Right hindlimb (tissue), 1 donor: ENCODE measurements around the gene SKI.

Experiments used
- DNase-seq: peaks from one replicate; pipeline ENCODE4 v3.0.0-alpha.2; 2018

The SKI gene

DNA sequence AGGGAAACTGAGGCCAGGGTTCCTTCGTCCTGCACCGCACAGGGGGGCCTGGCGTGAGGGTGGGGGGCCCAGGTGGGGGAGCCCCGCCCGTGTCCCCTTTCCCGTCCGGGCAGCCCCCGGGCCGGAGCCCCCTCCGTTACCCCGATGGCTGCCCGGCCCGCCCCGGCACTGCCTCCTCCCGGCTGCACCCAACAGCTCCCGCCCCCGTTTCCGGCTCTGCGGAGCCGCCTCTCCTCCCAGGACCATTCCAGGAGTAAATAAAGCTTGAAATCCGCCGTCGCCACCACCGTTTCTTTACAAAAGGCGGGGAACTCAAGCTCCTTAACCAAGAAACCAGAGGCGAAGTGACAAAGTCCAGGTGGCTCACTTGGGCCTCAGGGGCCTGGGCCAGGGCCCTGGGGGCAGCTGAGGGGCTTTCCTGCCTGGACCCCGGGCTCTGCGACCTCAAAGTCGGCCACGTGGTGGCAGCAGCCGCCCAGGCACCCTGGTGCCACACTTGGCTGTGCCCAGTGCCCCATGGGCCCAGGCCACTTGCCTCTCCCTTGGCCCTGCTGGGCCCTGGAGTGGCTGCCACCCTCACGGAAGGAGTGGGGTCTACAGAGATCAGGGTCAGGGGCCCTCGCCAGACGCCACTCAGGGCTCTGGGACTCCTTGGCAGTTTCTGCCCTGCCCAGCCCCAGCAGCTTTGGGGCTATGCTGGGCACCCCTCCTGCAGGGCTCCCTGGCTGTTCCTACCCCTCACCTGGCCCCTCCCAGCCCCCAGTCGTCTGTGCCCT lies 33.0 kb upstream of the SKI start:
- DNase-seq: peak; percentile 94

DNA sequence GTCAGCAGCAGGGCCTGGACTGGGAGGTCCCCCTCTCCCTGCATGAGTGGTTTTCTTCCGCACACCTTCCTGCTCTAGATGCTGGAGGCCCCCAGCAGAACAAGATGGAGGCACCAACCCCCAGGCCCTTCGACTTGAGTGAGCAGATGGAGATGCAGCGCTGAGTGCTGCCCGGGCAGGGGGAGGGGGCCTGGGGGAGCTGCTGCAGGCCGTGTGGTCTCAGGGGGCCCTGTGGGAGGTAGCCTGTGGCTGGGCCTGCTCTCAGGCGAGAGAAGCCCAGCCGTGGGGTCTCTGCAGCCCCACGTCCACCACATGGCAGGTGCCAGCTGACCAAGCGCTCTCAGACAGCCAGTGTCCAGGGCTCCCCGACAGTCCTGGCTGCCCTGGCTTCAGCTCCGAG lies 32.3 kb upstream of the SKI start:
- no peak for DNase-seq

DNA sequence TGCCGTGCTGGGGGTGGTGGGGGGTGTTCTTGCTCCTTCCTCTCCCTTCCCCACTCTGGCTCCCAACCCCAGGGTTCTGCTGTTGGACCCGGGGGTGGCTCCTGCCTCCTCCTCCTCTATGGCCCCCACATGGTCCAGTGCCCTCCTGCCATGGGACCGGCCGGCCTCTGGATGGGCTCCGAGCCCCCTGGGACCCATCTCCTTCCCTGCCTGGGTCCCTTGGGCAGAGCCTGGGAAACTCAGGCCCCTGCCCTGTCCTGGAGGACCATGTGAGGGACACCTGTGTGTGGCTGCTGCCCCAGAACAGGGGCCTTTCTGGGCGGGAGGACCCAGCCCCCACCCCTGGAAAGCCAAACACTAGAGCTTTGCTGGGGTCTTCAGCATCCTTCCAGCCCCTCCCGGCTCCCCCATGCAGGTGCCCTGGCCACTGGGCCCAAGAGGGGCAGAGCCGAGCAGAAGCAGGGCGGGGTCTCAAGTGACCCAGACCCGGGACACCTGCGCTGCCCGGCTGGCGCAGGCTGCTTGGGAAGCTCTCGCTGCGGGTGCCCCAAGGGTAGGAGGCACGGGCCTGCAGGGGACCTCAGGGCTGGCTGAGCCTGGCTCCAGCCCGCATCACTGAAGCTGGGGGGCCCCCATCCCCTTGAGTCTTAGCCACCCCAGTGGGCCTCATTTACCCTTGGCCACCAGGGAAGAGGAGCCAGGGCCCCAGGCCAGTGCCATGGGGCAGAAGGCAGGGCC lies 31.0 kb upstream of the SKI start:
- DNase-seq: no peak

DNA sequence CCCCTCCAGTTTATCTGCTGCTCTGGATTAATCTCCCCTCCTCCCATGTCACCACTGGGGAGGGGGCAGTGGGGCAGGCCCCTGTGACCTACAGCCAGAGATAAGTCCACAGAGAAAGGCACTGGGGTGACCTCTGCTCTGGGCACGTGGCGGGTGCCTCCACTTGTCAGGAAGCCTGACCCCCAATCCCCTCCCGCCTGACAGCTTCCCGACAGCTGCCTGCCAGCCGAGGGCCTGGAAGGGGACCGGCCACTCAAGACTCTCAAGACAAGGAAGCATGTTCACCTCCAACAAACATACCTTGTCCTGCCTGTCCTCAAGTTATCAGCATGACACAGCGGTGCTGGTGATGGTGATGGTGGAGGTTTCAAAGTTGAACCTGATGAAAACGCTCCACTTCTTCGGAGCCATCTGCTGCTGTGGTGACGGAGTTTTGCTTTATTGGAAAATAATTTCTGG lies 30.4 kb upstream of the SKI start:
- no peak for DNase-seq

DNA sequence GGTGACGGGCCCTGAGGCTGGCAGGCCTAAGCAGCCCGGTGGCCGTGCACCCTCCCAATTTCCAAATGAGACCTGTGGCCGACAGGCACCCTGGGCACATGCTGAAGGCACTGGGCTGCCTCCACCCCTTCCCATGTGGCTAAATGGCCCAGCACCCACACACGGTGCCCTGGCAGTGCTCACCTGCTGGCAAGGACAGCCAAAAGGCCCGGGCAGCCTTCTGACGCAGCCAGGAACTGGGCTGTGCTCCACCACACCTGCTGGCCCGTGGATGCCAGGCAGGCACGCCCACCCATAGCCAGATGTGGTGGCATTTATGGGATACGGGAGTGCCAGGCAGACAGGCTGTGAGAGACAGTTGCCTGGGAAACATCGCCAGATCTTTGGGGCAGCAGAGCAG lies 29.5 kb upstream of the SKI start:
- no peak for DNase-seq

DNA sequence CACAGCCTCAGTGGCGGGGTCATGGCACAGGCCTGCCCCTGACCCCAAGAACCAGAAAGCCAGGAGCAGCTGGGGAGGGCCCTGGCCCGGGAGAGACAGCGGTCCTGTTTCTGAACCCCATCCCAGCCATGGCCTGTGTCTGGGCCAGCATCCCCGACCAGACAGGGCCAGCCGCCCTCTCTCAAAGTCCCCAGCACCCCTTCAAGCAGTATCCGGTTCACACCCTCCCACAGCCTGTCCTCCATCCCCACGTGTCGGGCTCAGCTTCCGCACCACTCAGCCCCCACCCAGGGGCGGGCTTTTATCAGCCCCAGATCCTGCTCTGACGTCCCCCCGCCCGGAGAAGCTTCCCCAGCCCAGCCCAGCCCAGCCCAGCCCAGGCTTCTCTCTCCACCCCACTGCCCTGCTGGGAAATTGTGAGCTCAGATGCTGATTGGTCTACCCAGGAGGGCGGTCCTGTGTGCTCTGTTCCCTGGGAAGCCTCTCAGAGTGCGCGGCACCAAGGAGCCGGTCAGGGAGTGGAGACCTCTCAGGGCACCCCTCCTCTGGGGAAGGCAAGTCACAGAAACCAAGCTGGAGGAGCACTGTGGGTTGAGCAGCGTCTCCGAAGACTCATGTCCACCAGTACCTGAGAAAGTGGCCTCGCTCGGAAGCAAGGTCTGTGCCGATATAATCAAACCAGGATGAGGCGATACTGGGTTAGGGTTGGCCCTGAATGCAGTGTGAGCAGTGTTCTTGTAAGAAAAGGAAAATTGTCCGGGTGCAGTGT lies 28.9 kb upstream of the SKI start:
- DNase-seq: peak; percentile 93

DNA sequence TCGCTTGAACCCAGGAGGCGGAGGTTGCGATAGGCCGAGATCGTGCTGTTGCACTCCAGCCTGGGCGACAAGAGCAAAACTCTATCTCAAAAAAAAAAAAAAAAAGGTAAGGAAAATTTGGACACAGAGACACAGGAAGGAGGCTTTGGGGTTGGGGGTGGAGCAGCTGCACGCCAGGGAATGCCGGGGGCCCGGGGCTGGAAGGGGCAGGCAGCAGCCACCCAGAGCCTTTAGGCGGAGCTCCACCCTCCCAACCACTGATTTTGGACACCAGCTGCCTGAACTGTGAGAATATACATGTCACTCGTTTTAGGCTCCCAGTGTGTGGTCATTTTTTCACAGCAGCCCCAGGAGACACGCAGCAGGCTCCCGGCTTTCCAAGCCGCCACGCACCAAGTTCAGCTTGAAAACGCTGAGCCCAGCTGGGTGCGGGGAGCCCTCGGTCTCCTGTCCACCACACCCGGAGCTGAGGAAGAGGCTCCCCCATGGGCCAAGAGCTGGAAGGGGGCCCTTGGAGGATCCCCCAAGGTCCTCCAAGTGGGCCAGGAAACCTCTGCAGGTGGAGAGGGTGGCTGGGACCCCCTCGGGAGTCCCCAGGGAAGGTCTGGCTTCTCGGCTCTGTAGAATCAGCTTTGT lies 27.7 kb upstream of the SKI start:
- DNase-seq: no peak

DNA sequence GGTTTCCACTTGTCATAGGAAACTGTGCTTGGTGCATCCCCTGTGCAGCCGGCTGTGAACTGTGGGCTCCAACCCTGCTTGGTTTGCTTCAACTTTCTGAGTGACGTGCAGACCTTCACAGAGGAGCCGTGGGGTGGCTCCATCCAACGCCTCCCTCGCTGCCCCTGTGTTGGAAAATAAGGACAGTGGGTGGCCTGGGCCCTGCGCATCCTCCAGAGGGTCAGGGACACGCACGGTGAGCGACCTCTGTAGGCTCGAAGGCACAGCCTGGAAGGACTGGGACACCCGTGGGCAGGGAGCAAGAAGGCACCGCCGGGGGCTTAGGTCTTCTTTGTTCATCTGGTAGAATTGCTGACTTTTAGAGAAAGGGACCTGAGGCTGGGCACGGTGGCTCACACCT lies 27.1 kb upstream of the SKI start:
- no peak for DNase-seq

DNA sequence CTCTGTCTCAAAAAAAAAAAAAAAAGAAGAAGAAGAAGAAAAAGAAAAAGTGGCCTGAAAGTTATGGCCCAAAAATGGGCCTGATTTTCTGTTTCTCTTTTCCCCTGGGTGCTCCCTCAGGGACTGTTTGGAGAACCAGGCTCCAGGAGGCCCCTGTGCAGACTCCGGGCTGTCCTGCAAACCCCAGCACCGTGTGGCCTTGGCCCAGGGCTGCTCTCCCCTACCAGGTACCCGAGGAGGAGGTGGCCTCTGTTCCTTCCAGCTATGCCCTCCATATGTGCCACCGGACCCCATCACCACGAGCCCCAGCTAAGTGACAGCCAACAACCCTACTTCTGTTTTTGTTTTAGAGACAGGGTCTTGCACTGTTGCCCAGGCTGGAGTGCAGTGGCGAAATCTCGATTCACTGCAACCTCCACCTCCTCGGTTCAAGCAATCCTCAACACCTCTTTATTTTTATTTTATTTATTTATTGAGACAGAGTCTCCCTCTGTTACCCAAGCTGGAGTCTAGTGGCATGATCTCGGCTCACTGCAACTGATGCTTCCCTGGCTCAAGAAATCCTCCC lies 26.0 kb upstream of the SKI start:
- DNase-seq: no peak

DNA sequence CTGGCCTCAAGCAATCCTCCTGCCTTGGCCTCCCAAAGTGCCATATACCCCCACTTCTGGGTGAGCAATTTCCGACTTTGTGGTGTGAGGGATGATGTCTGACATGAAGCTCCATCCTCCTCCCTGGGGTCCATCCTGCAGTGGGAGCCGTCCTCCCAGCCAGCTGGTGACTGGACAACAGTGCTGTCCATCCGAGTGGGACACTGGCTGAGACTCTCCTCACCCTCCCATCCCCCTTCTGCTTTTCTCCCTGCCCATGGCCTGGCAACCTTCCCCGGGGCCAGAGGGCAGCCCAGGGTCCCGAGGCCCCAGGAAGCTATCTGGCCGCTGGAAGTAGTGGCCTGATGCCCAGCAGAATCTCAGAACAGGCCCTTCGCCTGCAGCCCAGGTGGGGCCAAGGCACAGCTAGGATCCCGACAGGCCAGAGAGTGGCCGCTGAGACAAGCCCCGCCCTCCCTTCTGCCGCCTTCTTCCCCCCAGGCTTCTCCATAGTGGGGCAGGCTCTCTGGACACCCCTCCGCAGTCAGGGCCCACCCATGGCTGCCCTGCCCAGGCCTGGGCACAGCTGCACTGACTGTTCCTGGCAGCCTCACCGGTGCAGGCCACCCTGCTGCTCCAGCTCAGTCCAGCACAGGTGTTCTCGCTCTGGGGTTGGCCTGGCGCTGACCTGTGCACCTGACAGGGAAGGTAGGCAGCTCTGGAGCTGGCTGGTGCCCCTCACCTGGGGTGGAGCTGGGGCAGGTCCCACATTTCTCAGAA lies 25.1 kb upstream of the SKI start:
- DNase-seq: no peak

DNA sequence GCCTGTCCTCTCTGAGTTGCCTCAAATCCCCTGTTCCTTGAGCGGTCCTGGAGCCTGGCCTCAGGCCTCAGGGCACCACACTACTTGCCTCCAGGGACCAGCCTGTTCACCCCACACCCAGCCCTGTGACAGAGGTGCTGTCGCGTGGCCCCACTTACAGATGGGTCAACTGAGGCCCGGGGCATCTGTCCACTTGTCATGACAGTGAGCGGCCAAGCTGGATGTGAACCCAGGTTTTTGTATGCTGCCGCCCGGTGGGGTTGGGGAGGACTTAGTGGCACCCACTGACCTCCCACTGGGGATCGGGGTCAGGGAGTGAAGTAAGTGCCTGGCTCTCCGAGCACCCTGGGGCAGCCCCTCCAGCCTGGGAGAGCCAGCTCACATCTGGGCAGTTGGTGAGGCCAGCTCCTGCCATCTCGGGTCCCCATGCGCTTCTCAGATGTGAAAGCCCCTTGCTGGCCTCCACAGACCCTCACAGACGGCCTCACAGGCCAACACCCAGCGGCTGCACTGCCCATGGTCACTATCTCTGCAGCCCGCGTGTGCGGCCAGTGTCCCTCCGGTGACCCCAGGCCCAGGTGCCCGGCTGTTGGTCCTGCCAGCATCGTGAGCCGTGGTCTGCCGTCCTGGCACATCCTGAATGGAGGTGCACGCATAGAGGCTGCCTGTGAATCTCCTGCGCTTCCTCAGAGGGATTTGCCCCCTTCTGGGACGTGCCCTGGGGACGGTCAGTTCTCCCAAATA lies 24.3 kb upstream of the SKI start:
- DNase-seq: no peak

DNA sequence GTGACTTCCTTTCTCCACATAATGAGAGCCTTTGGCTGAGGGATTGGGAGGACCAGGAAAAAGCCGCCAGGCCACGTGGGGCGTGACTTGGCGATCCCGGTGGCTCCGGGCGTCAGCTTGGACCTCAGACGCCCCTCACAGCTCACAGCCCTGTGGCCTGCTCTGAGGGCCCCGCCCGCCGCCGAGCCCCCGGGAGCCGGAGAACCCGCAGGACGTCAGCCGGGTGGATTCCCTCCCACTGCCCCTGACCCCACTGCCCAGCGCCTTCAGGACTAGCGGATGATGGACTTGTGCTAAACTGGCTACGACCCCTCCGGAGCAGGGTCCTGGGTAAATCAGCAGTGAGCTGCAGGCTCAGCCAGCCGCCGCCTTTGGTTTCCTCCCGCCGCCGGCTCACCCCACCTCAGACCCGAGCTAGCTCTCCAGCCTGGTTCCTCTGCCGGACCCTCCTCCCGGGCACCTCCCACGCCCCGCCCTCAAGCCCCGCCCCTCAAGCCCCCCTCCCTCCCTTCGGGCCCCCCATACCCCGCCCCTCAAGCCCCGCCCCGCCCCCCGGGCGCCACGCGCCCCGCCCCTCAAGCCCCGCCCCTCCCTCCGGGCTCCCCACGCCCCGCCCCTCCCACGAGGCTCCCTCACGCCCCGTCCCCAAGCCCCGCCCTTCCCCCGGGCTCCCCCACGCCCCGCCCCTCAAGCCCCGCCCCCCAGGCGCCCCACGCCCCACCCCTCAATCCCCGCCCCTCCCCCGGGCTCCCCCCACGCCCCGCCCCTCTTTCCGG lies 23.5 kb upstream of the SKI start:
- DNase-seq: peak; percentile 94

DNA sequence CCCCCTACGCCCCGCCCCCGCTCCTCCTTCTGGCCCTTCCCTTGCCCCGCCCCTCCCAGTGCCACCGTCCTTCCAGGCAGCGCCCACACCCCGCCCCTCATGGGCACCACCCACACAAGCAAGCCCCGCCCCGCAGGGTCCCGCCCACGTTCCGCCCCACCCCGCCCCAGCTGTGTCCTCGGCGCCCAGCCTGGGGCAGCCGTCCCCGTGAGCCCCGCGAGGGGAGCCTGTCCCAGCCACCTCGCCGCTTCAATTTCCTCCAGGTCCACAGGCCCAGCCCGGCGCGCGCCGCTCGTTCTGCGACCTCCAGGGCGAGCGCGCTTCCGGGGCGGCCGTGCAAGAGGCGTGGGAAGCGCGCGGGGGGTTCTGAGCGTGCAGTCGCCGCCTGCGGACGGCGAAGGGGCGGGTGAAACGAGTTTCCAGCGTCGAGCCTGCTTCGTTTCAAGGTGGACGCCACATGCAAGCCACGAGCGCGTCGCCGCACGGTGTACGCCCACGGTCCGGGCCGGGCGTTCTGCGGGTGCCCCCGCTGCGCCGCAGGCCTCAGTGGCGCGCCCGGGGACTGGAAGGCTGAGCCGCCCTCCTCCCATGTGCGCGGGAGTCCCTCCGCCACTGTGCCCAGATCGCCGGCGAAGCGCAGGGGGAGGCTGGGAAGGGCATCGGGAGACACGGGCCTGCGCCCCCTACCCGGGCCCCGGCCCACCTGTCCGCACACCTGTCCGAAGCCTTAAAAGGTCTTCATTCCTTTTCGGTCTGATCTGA lies 22.7 kb upstream of the SKI start:
- peak; percentile 96 for DNase-seq

DNA sequence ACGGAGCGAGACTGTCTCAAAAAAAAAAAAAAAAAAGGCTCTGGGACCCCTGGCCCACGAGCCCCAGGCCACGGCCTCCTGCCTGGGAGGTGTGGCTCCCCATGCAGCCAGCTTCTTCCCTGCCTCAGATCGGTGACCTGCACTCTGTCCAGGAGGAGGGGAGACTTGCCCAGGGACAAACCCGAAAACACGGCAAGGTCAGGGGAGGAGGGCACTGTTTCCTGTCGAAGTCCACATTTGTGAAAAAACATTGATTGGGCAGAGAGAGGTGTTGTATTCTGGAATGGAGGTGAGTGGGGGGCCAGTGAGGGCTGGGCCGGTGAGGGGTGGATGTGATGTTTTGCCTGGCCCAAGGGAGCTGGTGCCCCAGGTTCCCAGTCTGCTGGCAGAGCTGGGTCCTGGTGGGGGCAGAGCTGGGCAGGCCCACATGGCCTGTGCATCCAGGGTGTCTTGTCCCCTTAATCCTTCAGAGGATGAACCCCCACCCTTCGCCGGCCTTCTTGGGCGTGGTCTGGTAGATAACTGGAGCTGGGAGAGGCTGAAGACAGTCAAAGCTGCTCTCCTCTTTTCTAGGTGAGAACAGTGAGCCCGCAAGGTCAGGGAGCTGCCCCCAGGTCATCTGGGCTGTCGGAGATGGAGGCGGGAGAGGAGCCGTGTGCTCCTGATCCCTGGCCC lies 21.2 kb upstream of the SKI start:
- peak; percentile 30 for DNase-seq

DNA sequence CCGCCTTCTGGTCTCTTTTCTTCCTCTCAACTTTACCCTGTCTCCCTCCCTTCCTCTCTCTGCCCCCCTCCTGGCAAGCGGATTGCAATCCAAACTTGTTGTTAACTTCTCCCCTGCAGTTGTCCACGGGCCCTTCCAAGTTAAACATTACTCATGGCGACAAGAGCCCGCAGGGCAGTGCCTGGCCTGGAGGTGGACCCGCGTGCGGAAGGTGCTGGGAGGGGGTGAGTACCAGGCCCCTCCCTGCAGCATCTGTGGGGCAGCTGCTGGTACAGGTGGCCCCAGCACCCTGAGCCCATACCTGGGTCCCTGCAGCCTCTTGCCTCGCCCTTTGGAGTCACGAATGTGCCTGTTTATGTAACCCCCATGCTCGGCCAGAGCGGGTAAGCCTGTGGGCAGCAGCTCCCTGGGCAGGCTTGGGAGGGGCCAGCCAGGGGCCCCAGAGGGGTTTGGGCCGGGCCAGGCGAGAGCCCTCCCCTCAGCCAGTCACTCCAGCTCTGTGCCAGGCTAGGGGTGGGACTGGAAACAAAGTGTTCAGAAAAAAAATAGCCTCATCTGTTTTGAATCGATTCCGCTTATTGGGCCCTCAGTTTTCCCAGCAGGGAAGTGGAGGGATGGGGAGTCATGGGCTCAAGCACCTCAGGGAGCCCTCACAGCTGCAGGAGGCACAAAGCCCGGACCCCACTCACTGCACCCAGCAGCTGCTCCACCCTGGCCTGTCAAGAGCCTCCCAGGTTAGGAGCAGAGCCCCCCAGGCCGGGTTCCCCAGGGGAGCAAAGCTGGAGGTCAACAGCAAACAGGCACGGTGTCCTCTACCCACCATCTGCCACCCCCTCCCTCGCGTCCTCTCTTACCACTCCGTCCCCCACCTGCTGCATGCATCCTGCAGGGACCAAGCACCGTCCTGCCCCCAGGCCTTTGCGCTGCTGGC lies 19.5 kb upstream of the SKI start:
- peak; percentile 82 for DNase-seq

DNA sequence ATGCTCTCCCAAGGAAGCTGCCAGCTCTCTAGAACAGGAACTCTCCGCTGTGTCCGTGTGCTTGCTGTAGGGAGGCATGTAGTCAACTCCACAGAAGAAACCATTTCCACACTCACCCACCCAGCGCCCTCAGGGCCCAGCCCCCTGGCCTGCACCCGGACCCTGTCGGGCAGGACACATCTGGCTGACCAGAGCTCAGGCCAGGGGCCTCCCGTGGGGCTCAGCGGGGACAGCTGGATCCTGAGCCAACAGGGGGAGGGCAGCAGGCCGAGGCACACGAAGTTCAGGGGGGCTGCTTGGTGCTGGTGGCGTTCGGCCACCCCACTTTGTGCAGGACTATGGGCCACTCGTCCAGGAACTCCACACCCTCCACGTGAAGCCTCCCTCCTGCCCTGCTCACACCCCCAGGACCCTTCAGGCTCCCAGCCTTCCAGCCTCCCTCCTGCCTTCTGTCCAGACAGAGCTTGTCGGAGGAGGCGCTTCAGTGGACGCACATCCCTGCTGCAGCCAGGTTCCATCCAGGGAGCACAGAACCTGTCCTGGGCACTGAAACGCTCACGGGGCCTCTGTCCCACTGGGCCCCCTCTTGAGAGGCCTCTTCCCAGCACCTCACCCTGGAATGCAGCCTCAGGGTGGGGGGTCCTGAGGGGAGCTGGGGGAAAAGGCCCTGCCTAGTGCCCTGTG lies 18.6 kb upstream of the SKI start:
- DNase-seq: peak; percentile 36

DNA sequence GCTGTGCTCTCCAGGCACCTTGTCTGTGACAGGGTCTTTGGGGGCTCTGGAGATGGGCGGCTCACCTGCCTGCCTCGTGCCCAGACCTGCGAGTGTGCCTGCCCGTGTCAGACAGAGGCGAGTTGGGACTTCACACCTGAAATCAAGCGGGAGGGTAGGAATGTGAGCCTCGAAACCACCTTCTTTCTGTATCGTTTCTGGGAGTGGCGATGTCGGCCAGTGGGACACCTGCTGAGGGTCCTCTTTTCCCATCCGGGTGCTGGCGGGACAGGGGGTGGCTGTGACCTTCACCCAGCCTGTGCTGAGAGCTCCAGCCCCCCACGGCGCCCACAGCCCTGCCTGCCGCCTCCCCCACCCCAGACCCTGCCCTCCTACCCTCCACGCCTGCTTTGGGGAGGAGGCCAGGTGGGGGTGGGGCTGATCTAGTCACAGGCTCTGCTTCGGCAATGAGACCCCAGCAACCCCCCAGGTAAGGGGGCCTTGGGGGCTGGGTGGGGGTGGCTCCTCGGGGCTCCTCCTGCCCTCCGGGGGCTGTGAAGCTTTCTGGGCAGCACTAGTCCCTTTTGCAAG lies 17.9 kb upstream of the SKI start:
- DNase-seq: peak; percentile 33
